HG02943 (cell line): Measurements from ENCODE around the gene RNASEH2B.
A peak's percentile ranks its signal among the peaks of the same experiment; 100 is the strongest.

ENCODE experiments used
- ATAC-seq: cut with Tn5 transposase; IDR thresholded peaks from one replicate; pipeline ENCODE4 v1.9.1; 2021; ENCODE audit warnings: mild to moderate bottlenecking, low read depth, moderate library complexity; ENCODE audit not compliant: unreplicated experiment

The RNASEH2B gene

GRCh38 chr13:50909605-50910484, at the start of gene RNASEH2B:
Gene RNASEH2B, plus strand, starts transcription at chr13:50909791. Its CDS starts 286 bp downstream, at chr13:50910077.
- ATAC-seq = peak; percentile 60

- ATAC-seq = no peak
These were observed 45.1 kb upstream of the RNASEH2B start for GRCh38 chr13:50864492-50864891.

GRCh38 chr13:50866817-50867636, 42.6 kb upstream of the RNASEH2B start:
- ATAC-seq = no peak

GRCh38 chr13:50867637-50867945, 42.0 kb upstream of the RNASEH2B start:
- no peak for ATAC-seq

- ATAC-seq = no peak
These were observed 38.2 kb upstream of the RNASEH2B start for GRCh38 chr13:50871405-50871804.

- ATAC-seq = no peak
These were observed 36.1 kb upstream of the RNASEH2B start for GRCh38 chr13:50873467-50873866.

- ATAC-seq = no peak
These were observed 35.6 kb upstream of the RNASEH2B start for GRCh38 chr13:50873991-50874390.

- no peak for ATAC-seq
These were observed 26.7 kb upstream of the RNASEH2B start for GRCh38 chr13:50882816-50883435.

- no peak for ATAC-seq
These were observed 25.9 kb upstream of the RNASEH2B start for GRCh38 chr13:50883728-50884127.

GRCh38 chr13:50884265-50884664, 25.3 kb upstream of the RNASEH2B start:
- ATAC-seq = no peak

- no peak for ATAC-seq
These were observed 22.4 kb upstream of the RNASEH2B start for GRCh38 chr13:50887151-50887550.

- no peak for ATAC-seq
These were observed 21.2 kb upstream of the RNASEH2B start for GRCh38 chr13:50888362-50888761.

GRCh38 chr13:50889317-50889716, 20.3 kb upstream of the RNASEH2B start:
- ATAC-seq = no peak

- no peak for ATAC-seq
These were observed 18.4 kb upstream of the RNASEH2B start for GRCh38 chr13:50891206-50891605.

GRCh38 chr13:50892210-50892944, 17.2 kb upstream of the RNASEH2B start:
- no peak for ATAC-seq

- ATAC-seq = peak; percentile 79
These were observed 16.3 kb upstream of the RNASEH2B start for GRCh38 chr13:50893211-50893852.

- no peak for ATAC-seq
These were observed 15.6 kb upstream of the RNASEH2B start for GRCh38 chr13:50894012-50894411.

- ATAC-seq = no peak
These were observed 15.1 kb upstream of the RNASEH2B start for GRCh38 chr13:50894504-50894903.

- no peak for ATAC-seq
These were observed 11.3 kb upstream of the RNASEH2B start for GRCh38 chr13:50898338-50898737.

- no peak for ATAC-seq
These were observed 7.9 kb upstream of the RNASEH2B start for GRCh38 chr13:50901701-50902100.
